Myocyte (in vitro differentiated cells): ENCODE data around the gene CEP95. TPM values are rescaled to one million over a fixed set of nuclear protein-coding genes. Genes with fewer than 3 reads are reported as not detected.

Experiments
- DNase-seq: peaks from one replicate; pipeline ENCODE4 v3.0.0-alpha.2; 2012; ENCODE audit warnings: low read depth
- total RNA-seq: library from RNA; depleted of rRNA; stranded (reverse); fragments of >200 nt; gene quantifications from 2 replicates; pipeline ENCODE4 v1.2.3, GENCODE V29; 2014

CEP95 gene
- total RNA-seq, 1 donor from 2014 or later: 23.3 TPM

DNA sequence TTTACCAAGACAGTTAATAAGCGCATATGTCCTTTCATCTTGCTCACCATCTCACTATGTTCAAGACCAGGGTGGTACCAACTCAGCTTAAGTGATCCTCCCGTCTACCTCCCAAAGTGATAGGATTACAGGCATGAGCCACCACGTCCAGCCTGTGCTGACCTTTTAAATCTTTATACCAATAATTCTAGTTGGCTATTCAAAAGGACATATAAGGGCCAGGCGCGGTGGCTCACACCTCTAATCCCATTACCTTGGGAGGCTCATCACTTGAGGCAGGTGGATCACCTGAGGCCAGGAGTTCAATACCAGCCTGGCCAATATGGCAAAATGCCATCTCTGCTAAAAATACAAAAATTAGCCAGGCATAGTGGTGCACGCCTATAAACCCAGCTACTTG lies 2.4 kb downstream of the CEP95 start:
- DNase-seq: no peak

DNA sequence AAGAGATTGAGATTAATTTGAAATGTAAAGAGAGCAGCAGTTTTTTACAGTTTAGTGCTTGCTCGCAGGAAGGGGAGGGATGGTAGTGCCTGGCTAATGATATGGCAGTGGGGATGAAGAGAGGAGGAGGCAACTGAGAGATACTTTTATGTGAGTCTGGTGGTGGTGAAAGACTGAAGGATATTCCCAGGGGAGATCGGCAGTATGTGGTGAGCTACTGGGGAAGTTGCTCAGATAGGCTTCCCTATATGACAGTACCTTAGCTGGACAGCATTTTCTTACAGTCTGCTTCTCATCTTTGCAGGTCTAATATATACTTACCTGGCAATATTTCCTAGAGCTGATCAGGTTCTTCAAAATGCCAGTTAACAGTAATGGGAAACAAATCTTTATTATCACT lies 8.6 kb downstream of the CEP95 start:
- DNase-seq: no peak

DNA sequence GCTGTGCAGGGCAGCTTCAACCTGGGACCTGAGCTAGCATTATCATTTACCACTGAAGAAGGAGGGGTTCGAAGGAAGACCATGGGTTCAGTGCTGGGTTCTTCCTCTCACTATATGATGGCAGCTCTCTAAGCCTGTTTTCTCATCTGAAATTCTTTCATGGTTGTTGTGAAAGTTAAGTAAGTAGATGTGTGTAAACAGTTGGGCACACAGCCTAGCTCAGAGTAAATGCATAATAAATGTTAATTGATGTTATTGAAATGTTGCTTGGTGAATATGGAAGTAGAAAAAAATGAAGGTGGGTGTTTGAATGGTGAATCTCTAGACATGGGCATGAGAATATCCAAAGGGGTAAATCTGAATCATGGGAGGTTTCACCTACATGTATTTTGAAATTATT lies 9.1 kb downstream of the CEP95 start:
- no peak for DNase-seq

DNA sequence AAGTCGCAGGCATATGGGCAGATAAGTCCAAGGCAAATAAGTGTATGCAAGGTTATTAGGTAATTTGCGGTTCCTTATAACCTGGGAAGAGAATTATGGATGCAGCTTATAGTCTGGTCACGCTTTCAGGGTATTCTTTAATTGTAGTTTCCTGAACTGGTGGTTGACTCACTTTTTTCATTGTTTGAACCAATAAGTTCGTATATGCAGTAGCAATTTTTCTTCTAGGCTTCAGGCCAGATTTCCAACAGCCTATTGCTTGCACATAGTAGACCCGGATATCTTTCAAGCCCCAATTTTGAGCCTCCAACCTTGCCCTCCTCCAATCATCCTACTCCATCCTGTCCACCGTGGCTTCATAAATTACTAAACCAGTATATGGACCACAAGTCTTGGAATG lies 12.8 kb downstream of the CEP95 start:
- no peak for DNase-seq

DNA sequence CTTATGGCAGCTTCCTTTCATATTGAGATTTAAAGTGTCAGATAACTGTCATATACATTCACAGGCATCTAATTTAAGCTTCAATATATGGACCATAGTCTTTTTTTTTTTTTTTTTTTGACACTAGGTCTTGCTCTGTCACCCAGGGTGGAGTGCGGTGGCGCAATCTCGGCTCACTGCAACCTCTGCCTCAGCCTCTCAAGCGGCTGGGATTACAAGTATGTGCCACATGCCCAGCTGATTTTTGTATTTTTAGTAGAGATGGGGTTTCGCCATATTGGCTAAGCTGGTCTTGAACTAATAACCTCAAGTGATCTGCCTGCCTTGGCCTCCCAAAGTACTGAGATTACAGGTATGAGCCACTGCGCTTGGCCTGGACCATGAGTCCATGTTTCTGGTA lies 13.6 kb downstream of the CEP95 start:
- no peak for DNase-seq

DNA sequence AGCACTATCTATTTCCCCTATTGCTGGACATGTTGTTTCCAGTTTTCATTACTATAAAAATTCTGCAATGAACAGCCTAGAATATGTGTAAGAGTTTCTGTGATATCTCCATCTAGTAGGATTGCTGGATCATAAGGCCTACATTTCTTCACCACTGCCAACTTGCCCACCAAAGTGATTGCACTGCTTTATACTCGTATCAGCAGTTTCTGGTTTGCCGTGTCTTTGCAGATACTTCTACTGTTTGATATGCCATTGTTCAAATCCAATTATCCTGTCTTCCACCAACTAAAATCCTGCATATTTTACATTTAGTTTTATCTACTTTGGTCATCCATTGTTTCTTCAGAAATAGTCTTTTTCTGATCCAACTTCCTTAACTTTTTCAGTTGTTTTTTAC lies 21.1 kb downstream of the CEP95 start:
- no peak for DNase-seq

DNA sequence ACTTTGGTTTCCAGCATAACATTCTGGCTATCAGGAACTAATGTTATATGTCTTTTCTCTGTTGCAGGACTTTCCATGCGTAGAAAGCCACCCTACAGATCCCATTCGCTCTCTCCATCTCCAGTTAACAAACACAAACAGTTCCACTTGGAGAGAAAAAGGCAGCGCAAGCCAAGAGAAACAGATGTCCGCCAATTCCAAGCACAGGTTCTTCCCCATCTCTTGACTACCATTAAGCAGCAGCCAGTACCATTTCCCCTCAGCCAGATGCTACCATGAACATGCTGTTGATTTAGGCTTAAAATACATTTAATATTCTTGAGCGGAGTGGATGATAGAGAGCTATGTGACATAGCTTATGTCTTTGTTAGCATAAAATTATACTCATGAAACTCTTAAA lies 22.4 kb downstream of the CEP95 start:
- no peak for DNase-seq

DNA sequence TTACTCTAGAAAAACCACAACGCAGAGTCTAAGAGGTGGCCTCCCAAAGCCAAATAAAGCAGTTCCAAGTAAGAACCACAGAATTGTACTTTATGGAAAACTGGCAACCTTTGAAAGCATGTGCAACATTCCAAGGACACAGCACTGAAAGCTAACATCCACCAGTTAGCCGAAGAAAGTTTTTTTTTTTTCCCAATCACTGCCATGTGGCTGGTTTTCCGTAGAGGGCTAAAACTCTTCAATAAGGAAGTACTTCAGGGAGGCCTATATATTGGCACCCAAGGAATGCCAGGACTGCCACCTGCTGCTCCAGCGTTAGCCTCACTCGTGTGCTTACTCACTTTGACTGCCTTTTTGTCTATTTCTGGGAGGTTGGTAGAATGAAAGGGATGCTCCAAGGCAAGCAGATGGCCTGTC lies 25.2 kb downstream of the CEP95 start:
- peak; percentile 58 for DNase-seq

DNA sequence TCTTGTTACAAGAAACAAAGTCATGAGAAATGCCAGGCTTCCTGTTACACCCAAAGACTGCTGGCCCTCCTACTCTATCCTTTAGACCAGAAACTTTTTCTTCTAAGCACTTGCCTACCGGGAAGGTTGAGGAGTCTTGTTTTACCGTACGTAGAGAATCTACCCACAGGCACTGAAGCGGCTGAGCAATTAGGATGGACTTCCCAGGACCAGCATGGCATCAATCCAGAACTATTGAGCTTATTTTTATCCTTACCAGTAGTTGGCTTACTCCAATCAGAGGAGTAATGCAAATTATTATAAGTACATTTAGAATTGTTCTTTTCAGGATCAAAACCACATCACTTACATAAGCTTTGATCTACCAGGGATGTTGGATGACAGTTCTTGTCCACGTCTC lies 25.6 kb downstream of the CEP95 start:
- no peak for DNase-seq

DNA sequence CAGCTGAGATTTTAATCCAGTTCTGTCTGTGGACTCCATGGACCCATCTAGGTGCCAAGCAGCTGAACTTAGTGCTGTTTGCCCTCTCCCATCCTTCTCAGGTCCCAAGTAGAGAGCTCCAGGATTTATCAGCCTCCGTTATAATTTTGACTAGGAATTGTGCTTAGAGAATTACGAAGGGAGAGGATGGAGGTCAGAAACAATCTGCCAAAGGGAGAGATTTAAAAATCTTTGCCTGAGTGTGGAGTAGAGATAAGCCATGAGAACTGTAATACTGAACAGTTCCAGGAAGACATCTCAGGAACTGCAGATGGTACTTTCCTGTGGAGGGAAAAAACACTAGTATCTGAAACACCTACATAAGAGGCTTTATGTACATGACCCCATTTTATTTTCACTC lies 27.0 kb downstream of the CEP95 start:
- DNase-seq: no peak

DNA sequence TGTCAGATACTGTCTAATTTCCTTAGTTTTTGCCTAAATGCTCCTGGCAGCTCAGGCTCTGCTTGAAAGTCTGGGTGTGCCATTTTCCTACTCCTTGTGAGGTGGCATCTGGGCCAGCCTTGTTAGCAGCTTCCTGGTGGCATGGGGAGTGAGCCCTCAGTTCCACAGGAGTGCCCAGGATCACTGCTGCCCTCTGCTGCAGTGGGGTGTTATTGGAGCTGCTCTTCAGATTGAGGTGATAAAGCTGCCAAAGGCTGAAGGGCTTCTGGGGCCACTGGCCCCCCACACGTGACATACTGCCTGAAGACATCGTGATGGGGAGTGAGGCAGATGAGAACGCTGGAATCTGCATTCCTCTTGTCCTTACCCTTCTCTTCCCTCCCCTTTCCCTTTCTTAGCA lies 27.4 kb downstream of the CEP95 start:
- peak; percentile 9 for DNase-seq

DNA sequence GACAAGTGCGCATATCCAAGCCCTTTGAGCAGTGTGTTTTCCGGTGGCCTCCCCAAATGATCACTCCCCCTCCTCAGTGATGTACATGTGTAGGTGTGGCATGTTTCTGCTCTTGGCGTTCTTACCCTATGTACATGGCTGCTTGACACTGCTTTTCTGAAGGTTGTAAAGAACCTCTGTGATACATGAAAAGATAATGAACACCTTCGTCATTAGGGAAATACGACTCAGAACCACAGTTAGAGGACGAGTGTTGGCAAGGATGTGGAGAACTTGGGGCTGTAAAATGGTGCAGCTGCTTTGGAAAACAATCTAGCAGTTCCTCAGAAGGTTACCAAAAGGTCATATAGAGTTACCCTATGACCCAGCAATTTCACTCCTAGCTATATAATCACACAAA lies 28.6 kb downstream of the CEP95 start:
- no peak for DNase-seq

DNA sequence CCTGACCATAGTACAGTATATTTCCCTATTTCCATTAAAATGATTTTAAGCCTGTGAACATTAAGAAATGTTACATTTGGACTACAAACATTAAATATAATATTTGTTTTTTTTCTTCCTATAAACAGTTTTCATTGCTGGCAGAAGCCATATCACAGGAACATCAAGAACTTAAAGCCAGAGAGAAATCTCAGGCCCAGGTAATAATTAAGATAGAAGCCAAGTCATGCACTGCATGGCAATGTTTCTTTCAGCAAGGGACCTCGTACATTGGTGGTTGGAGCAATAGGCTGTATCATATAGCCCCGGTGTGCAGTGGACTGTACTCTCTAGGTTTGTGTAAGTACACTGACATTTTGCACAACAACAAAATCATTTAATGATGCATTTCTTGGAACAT lies 30.1 kb downstream of the CEP95 start:
- no peak for DNase-seq

DNA sequence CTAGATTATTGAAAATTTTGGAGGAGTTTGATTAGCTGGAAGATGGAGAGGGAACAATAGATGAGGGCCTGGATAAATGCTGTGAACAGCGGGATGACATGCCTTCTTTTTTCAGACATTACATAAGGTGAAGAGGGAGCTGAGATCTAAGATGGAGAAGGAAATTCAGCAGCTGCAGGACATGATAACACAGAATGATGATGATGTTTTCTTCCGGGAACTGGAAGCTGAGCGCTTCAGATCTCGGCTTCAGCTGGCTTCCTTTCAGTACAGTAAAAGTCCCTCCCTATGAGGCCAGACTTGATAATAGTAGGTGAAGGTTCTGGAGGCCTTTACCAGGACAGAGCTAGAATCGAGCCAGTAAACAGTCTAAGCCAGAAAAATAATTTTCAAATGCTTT lies 30.7 kb downstream of the CEP95 start:
- peak; percentile 5 for DNase-seq

DNA sequence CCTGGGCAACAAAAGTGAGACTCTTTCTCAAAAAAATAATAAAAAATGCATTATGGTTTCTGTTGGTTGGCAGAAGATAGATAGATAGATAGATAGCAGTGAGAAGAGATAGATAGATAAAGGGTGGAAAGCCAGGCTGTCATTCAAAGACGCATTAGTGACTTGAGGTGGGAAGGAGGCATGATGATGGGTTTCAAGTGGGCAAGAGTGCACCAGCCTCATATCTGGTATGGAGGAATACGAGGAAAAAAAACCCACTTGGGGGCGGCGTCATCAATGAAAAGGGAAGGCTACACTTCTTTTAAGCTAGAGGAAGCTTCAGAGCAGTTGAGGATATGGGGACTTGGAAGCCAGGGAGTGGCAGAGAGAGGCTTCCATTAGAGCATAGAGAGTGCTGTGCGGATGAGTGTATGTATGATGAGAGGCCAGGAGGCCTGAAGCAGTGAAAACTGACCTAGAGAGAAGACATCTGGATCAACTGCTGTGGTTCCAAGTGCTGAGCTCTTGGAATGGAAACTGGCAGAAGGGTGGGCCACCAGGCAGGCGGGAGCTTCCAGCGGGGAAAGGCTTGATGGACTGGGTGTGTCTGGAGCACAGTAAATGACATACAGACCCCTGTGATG lies 31.8 kb downstream of the CEP95 start:
- no peak for DNase-seq

DNA sequence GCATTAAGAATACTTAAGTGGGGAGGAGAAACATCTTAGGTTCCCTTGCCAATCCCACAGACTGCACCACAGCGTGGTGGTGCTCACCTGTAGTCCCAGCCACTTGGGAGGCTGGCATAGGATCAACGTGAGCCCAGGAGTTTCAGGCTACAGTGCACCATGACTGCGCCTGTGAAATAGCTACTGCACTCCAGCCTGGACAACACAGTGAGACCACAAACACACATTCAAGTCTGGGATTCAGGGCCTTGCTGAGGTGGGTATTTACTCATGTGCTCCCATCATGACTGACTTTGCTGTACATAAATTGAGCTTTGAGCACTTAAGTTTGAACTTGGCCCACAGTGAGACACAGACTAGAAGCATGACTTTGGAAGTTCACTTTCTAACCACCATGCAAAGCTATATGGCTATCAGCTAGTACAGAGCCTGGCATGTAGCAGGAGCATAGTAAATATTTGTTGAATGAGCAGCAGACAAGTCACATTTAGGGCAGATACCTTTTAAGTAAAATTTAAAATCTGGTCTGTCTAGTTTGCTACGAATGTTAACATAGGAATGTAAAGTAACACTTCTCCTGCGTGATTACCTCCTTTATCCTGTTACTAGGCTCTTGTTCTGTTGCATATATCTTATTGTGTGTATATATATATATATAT lies 33.5 kb downstream of the CEP95 start:
- DNase-seq: no peak

DNA sequence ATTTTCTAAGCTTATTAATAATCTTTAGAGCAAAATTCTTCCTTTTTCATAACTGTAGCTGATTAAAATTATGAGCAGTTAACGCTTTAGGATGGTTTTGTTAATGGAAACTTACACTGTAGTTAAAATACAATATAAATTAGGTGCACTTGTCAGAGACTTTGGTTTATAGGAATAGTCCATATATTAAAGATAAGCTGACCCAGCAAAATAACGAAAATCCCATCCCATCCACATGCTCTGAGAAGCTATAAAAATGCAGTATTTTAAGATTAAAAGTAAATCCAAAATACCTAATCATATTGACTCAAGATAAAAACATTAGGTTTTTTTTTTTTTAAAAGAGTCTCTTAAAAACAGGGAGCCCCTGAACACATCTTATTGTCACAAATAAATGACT lies 38.0 kb downstream of the CEP95 start:
- DNase-seq: no peak

DNA sequence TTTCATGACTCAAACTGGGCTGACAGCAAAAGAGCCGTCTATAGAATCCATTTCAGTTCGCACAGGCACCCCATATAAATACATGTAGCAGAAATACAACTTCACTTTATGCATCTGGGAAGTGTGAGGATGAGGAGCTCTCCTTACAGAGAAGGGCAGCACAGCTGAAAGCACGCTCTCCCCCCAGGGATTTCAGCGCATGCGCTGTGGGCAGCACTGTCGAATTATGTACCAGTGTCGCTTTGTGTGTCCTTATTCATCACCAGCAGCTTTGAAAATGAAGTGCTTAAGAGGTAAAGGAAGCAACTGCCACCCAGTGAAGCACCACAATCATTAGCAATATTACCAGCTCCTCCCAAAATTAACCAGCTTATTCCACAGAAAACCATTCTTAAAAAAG lies 39.9 kb downstream of the CEP95 start:
- DNase-seq: no peak

DNA sequence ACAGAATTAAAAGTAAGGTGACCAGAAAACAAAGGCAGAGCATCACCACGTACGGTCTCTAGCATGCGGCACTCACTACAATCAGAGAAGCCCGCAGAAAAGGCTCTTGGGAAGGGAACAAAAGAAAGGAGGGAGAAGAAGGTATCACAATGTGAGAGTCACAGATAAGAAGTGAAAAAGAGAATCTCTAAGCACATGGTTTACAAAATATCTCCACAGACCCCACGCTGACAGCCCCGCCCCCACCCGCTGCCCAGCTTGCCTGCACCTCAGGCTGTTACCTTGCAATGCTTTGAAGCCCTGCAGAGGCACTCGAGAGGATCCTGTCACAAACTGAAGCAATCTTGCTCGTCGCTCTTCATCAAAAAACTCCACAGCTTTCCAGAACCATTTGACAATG lies 40.5 kb downstream of the CEP95 start:
- no peak for DNase-seq

DNA sequence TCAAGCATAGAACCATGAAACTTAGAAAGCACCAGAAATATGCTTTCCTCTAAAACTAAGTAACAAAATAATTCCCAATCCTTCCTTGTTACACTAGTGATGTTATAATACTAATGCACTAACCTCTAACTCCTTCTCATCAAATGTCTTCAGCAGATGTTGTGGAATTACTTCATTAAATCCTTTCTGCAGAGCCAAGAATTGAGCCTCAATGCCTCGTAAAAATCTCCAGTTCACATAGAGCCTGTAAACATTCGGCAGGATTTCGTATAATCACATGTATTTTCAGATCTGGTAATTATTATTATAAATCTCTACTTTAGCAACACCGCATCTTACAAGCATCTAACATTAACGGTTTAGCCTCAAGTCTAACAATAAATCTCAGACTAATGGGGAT lies 44.7 kb downstream of the CEP95 start:
- no peak for DNase-seq

DNA sequence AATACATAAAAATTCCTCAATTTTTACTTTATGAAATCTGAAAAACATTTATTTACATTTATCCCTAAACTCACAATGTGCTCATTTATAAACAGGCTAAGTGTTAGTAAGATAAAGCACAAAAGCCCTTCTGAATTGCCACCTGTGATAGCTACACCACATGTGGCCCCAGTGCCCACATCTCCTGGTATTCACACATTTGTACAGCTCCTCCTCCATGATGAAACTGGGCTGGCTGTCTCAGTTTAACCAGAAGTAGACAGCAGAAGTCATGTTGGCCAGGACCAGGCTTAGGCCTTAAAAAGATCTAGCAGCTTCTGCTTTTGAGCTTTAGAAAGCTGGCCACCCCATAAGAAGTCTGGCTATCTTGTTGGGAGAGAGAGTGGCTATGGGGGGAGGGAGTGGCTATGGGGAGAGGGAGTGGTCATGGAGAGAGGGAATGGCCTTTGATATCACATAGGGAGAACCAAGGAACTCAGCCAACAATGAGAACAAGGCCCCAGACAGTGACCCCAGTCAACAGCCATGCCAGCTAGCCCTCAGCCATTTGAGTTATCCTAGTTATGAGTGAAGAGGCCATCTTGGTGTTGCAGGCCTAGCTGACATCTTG lies 47.4 kb downstream of the CEP95 start:
- DNase-seq: peak; percentile 61

DNA sequence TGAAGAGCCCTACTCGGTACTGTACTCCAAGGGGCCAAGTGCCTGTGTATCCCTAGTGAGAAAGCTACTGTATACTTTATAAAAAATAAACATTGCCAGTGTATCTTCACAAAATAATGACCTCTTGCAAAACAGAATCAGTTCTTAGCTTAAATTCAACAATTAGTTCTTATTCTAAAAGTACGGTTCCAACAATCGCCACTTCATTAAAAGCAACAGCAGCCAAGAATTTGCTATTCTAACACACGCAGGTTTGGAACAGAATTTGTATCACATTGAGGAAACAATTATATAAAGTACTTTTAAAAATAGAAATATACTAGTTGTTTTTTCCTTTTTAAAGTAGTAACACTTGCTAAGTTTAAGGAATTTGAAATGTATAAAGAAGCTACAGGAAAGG lies 48.5 kb downstream of the CEP95 start:
- no peak for DNase-seq

DNA sequence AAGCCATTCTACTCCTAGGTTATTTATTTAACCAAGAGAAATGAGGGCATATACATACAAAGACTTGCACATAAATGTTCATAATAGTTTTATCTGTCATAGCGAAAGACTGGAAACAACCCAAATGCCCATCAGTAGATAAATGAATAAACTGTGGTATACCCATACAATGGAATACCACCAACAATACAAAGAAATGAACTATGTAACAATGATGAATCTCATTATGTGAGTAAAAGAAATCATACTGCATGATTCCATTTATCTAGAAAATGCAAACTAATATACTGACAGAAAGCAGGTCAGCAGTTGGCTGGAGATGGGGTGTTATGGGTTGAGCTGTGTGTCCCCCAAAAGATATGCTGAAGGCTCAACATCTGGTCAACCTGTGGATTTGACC lies 57.3 kb downstream of the CEP95 start:
- no peak for DNase-seq
